K562 (cell line): ENCODE measurements around the gene PMP22. TPM values are rescaled to one million over a fixed set of nuclear protein-coding genes. Genes with fewer than 3 reads are reported as not detected.

Experiments used
- ATAC-seq: fragments of 200-7000 bp; cut with Tn5 transposase; 3 replicates; pipeline ENCODE4 v1.9.1; 2020; ENCODE audit warnings: moderate library complexity
- BruUV-seq: library from RNA; stranded (reverse); fragments of 400-500 nt; replicated peaks from 2 replicates; lab custom pipeline; 2021; lab: Mats Ljungman, UMichigan
- CTCF ChIA-PET: fragments of 300-600 bp; formaldehyde crosslinking; extraction: SDS; loops from one replicate; lab custom pipeline; 2021; ENCODE audit warnings: low intra/inter-chr PET ratio; lab: Yijun Ruan, JAX
- POLR2A ChIA-PET: fragments of 300-600, 350-650 bp; sonication (Branson Sonifier 250); formaldehyde crosslinking; extraction: SDS; loops from one replicate; lab custom pipeline; 2021; ENCODE audit warnings: antibody characterized with exemption, inconsistent platforms; lab: Yijun Ruan, JAX
- DNase-seq, 4 experiments: peaks; one replicate each; pipeline versions ENCODE4 v3.0.0 to v3.0.0-alpha.2; 2011 to 2018; ENCODE audit warnings: low spot score in 3 of 4, mixed read lengths in 3 of 4; ENCODE audit errors: extremely low read depth in 1 of 4
- FAIRE-seq: peaks from 2 replicates; lab custom pipeline; 2011; peaks lifted over from hg19 to GRCh38; lab: Jason Lieb, UNC
- H2AFZ ChIP-seq: 2 replicates; pipeline ENCODE4 v1.6.0; 2011; ENCODE audit warnings: low read depth, low read length, control low read depth, inconsistent platforms
- H3K27ac ChIP-seq: fragments of 200-600 bp; 3 replicates; pipeline ENCODE4 v1.8.0; 2011; ENCODE audit warnings: low read depth, mild to moderate bottlenecking, control low read depth, inconsistent platforms, low read length, moderate library complexity, mixed read lengths; ENCODE audit errors: extremely low read depth
- H3K27me3 ChIP-seq, 2 experiments: fragments of 300-600 bp in 1 of 2; 2 replicates in 1 of 2; 3 replicates in 1 of 2; pipeline versions ENCODE4 v1.6.0 to v1.8.0; 2011; ENCODE audit warnings: inconsistent platforms in 2 of 2, low read length in 2 of 2, mild to moderate bottlenecking in 1 of 2, mixed read lengths in 1 of 2, moderate library complexity in 1 of 2; ENCODE audit not compliant: control insufficient read depth in 2 of 2, insufficient read depth in 2 of 2
- H3K36me3 ChIP-seq: fragments of 300-600 bp; 3 replicates; pipeline ENCODE4 v1.8.0; 2011; ENCODE audit warnings: mild to moderate bottlenecking, low read length, inconsistent platforms; ENCODE audit not compliant: control insufficient read depth, insufficient read depth
- H3K4me1 ChIP-seq, 2 experiments: fragments of 200-600 bp in 1 of 2; replicated peaks in 1 of 2; 2 replicates in 1 of 2; 3 replicates in 1 of 2; pipeline versions ENCODE4 v1.5.1 to v1.8.0; 2011; ENCODE audit warnings: inconsistent platforms in 2 of 2, low read length in 2 of 2, mild to moderate bottlenecking in 1 of 2, mixed read lengths in 1 of 2, moderate library complexity in 1 of 2; ENCODE audit not compliant: control insufficient read depth in 2 of 2, insufficient read depth in 2 of 2
- H3K4me2 ChIP-seq: 2 replicates; pipeline ENCODE4 v1.6.1; 2011; ENCODE audit warnings: low read length, control low read depth, inconsistent platforms, mixed read lengths; ENCODE audit not compliant: insufficient read depth
- H3K4me3 ChIP-seq: fragments of 200-600 bp; sonication (generic), shearing (Covaris generic); 2 replicates; pipeline ENCODE4 v1.5.1; 2016; ENCODE audit warnings: control low read depth, inconsistent platforms
- H3K79me2 ChIP-seq: fragments of 200-600 bp; 3 replicates; pipeline ENCODE4 v1.8.0; 2011; ENCODE audit warnings: low read length, inconsistent platforms; ENCODE audit not compliant: control insufficient read depth, insufficient read depth
- H3K9ac ChIP-seq, 2 experiments: 2 replicates each; pipeline versions ENCODE4 v1.6.0 to v1.6.1; 2011; ENCODE audit warnings: low read depth in 2 of 2, low read length in 2 of 2, control low read depth in 1 of 2, inconsistent platforms in 1 of 2, mild to moderate bottlenecking in 1 of 2, mixed read lengths in 1 of 2; ENCODE audit not compliant: insufficient read depth in 1 of 2
- H3K9me1 ChIP-seq: one replicate; pipeline ENCODE4 v1.6.0; 2011; ENCODE audit warnings: inconsistent platforms, mild to moderate bottlenecking, low read length, moderate library complexity; ENCODE audit not compliant: control insufficient read depth, insufficient read depth
- H3K9me3 ChIP-seq: replicated peaks from 2 replicates; pipeline ENCODE4 v1.5.1; 2011; ENCODE audit warnings: low read depth, low read length, inconsistent platforms; ENCODE audit not compliant: control insufficient read depth, insufficient read depth
- H4K20me1 ChIP-seq: replicated peaks from 2 replicates; pipeline ENCODE4 v1.6.1; 2011; ENCODE audit warnings: low read length, inconsistent platforms, mixed read lengths; ENCODE audit not compliant: control insufficient read depth, insufficient read depth
- BDP1 ChIP-seq: IDR thresholded peaks from 3 replicates; pipeline ENCODE4 v1.6.1; 2011; ENCODE audit not compliant: insufficient read length, insufficient read depth
- MAFG ChIP-seq: fragments of 450-650 bp; conservative IDR thresholded peaks from 2 replicates; pipeline ENCODE4 v1.6.1; 2016; ENCODE audit warnings: missing genetic modification characterization, missing compliant biosample characterization
- NCOA1 ChIP-seq: fragments of 450-650 bp; IDR thresholded peaks from 2 replicates; pipeline ENCODE4 v1.6.1; 2016; ENCODE audit warnings: low read depth
- RBM14 ChIP-seq: fragments of 200-400 bp; formaldehyde crosslinking; IDR thresholded peaks from 2 replicates; pipeline ENCODE4 v1.6.1; 2018; ENCODE audit warnings: low read depth, mild to moderate bottlenecking, low read length, moderate library complexity, borderline replicate concordance; ENCODE audit not compliant: insufficient read depth
- SMARCA5 ChIP-seq: fragments of 450-650 bp; IDR thresholded peaks from 2 replicates; pipeline ENCODE4 v1.6.1; 2016
- ZNF12 ChIP-seq: sonication (generic); formaldehyde crosslinking; IDR thresholded peaks from 2 replicates; pipeline ENCODE4 v1.4.0; 2020; ENCODE audit warnings: mild to moderate bottlenecking, missing genetic modification reagents
- ZNF316 ChIP-seq: fragments of 450-650 bp; IDR thresholded peaks from 2 replicates; pipeline ENCODE4 v1.6.1; 2016
- WGBS: fragments of 100-300 bp; shearing (Covaris generic); methylation state at CpG from one replicate; pipeline ENCODE4 v1.1.6; 2016; ENCODE audit warnings: low coverage, mixed read lengths; ENCODE audit not compliant: insufficient coverage; ENCODE audit errors: missing lambda C conversion rate; 5-methylcytosine and 5-hydroxymethylcytosine counted together
- in situ Hi-C: fragments of 300-500 bp; cut with MboI; formaldehyde crosslinking; loops from 4 replicates; pipeline ENCODE4 v1.15.0; 2018; ENCODE audit warnings: inconsistent platforms, mixed read lengths
- intact Hi-C: fragments of 100-400 bp; cut with micrococcal nuclease; formaldehyde crosslinking; loops from 2 replicates; pipeline ENCODE4 v1.14.2; 2022
- polyA plus RNA-seq, 8 experiments: library from polyadenylated mRNA; depleted of rRNA in 4 of 8; stranded (reverse) in 5 of 8; unstranded in 3 of 8; fragments of >200 nt; fragmentation: Nextera tagmentation in 2 of 8; fragmentation: Illumina TruSeq in 1 of 8; extraction: Ambion mirVana in 2 of 8; extraction: Trizol in 1 of 8; gene quantifications; 2 replicates each; pipeline versions ENCODE4 v1.2.1 to v1.2.3, GENCODE V29; 2011 to 2014; ENCODE audit warnings: inconsistent platforms in 1 of 8, missing spikeins in 1 of 8
- total RNA-seq, 7 experiments: library from RNA; depleted of rRNA in 6 of 7; stranded (reverse); fragments of >200 nt in 6 of 7; fragmentation: Illumina TruSeq in 2 of 7; extraction: Trizol in 2 of 7; gene quantifications; 2 replicates each; pipeline versions ENCODE4 v1.2.1 to v1.2.3, GENCODE V29; 2011 to 2021; ENCODE audit warnings: low replicate concordance in 1 of 7
- TF ChIP-seq, protein P1 (sequence below), 2 experiments: fragments of 200-800 bp in 1 of 2; sonication (Bioruptor generic) in 1 of 2; sonication (generic) in 1 of 2; formaldehyde crosslinking in 1 of 2; IDR thresholded peaks in 1 of 2; conservative IDR thresholded peaks in 1 of 2; 2 replicates each; pipeline versions ENCODE4 v1.5.0 to v1.6.1; 2016 to 2020; ENCODE audit warnings: missing compliant biosample characterization in 1 of 2, missing genetic modification characterization in 1 of 2, missing genetic modification reagents in 1 of 2
- TF ChIP-seq, protein P2 (sequence below): fragments of 450-650 bp; formaldehyde crosslinking; IDR thresholded peaks from 2 replicates; pipeline ENCODE4 v1.4.0; 2020; ENCODE audit warnings: mild to moderate bottlenecking, moderate library complexity
- TF ChIP-seq, protein P3 (sequence below): sonication (generic); formaldehyde crosslinking; IDR thresholded peaks from 2 replicates; pipeline ENCODE4 v1.8.1; 2022; ENCODE audit warnings: missing genetic modification reagents

PMP22 gene
- total and polyA plus RNA-seq, 9 of the 15 experiments (the other 6 are each of a cell fraction or from before 2014, with no cell fraction given): 12.6 to 62.3 (median 25.8) TPM

DNA sequence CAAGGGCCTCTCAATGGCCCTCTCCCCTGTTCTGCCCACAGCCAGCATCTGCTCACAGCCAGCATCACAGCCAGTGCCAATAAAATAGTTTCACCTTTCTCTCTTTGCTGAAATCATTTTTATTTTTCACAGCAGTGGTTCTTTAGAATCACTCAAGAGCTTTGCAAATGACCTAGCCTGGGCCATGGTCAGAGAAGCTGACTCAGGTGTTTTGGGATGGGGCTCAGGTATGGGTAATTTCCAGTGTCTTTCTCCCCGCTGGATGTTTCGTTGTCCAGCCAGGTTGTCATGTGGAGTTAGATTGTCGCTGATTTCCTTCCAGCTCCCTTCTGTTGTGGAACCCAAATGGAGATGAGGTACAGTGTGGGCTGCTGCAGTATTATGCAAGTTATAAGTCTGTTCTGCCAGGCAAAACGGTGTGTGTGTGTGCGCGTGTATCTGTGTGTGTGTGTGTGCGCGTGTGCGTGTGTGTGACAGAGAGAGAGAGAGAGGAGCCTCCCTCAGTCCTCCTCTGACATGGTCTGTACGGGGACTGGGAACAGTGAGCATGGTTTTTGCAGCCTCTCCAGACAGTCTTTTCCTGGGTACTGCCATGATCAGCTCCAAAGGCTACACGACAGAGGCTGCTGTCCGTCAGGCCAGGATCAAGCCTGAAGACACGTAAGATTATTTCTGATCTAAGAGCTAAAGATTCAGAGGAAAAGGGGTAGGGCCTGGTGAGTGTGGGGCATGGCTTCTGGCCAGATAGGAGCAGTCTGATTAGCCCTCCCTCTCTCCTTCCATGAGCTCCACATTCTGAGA lies 1.4 kb upstream of the PMP22 start:
- Histone ChIP-seq H3K4me2 (no peak overlapping the region), H3K9ac (no peak overlapping the region), H3K79me2 (no peaks in the 10 kb centered on the region), H4K20me1 (no peaks in the 10 kb centered on the region), H3K36me3 (no peaks in the 10 kb centered on the region), H3K4me3 (no peak overlapping the region), H2AFZ (no peak overlapping the region), H3K9me3 (no peaks in the 10 kb centered on the region), H3K27me3 (peaks cover 0 to 29% of the 10 kb centered on the region in 2 experiments; a peak in 2 of 5 replicates), H3K27ac (no peak overlapping the region), H3K9me1 (no peaks in the 10 kb centered on the region), H3K4me1 (peaks cover 14 to 16% of the 10 kb centered on the region in 2 experiments)
- TF ChIP-seq MAFG (tag) (0 out of 2 replicates have a peak, but pooled peaks have one; percentile 15), NCOA1 (no peak), ZNF316 (peak; percentile 40; the same call in 1 of the 2 replicates)
- CTCF ChIA-PET: no interaction called here
- FAIRE-seq (no peak), DNase-seq (no peak), ATAC-seq (no peak)
- 33% methylated on average over 6 of the region's 13 CpGs for WGBS
- intact Hi-C loops (no loop called here), in situ Hi-C loops (loop anchor here (25.0 kb wide), 1 partner anchor 696 kb away; no protein-coding TSS in a partner anchor)
- no TSS peak for BruUV-seq
- POLR2A ChIA-PET: no interaction called here

DNA sequence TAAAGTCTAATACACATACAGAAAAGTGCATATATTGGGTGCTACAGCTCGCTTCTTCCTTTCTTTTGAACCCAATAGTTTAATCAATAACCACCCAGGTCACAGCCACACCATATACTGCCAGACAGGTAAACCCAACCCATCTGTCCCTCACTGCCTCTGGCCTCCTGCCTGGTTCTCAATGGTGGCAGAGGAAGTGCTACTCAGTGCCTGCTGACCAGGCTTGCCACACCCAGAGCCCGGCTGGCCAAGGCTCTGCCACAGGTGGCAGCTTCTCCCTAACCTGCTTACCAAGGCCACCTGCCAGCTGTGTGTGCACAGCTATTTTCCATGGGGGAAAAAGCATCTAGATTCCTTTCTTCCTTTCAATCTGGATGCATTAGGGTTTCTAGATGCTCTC lies 584 bp downstream of the PMP22 start:
- intact Hi-C loops (no loop called here), in situ Hi-C loops (loop anchor here (25.0 kb wide), 1 partner anchor 698 kb away; no protein-coding TSS in a partner anchor)
- no peak overlapping the region for H3K4me3 ChIP-seq
- H3K27ac ChIP-seq: no peak overlapping the region
- BruUV-seq: no TSS peak
- ATAC-seq: no peak
- peaks cover 14 to 29% of the 10 kb centered on the region in 2 experiments for H3K4me1 ChIP-seq
- WGBS: 40% methylated on average over 1 of the region's 2 CpGs
- H3K27me3 ChIP-seq: peaks cover 0 to 29% of the 10 kb centered on the region in 2 experiments; a peak in 2 of 5 replicates
- H2AFZ ChIP-seq: no peak overlapping the region
- ChIA-PET POLR2A (no interaction called here), CTCF (no interaction called here)
- H3K4me2 ChIP-seq: no peak overlapping the region
- no peak for FAIRE-seq
- no peaks in the 10 kb centered on the region for H3K9me1 ChIP-seq
- peaks cover 4% of the 10 kb centered on the region; the same call in 2 of the 3 replicates for H3K79me2 ChIP-seq
- no peaks in the 10 kb centered on the region for H3K9me3 ChIP-seq
- no peaks in the 10 kb centered on the region for H4K20me1 ChIP-seq
- DNase-seq: no peak
- H3K36me3 ChIP-seq: no peaks in the 10 kb centered on the region
- H3K9ac ChIP-seq: no peak overlapping the region
- TF ChIP-seq SMARCA5: no peak
- TF ChIP-seq, protein P1, sequence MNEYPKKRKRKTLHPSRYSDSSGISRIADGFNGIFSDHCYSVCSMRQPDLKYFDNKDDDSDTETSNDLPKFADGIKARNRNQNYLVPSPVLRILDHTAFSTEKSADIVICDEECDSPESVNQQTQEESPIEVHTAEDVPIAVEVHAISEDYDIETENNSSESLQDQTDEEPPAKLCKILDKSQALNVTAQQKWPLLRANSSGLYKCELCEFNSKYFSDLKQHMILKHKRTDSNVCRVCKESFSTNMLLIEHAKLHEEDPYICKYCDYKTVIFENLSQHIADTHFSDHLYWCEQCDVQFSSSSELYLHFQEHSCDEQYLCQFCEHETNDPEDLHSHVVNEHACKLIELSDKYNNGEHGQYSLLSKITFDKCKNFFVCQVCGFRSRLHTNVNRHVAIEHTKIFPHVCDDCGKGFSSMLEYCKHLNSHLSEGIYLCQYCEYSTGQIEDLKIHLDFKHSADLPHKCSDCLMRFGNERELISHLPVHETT (CRISPR knock-in tag; conservative IDR thresholded peaks at IDR 0.05 in 1 of 2, IDR thresholded peaks at IDR 0.05 in 1 of 2): no peak
- TF ChIP-seq ZNF12: no peak
- no peak for TF ChIP-seq RBM14
- TF ChIP-seq, protein P2, sequence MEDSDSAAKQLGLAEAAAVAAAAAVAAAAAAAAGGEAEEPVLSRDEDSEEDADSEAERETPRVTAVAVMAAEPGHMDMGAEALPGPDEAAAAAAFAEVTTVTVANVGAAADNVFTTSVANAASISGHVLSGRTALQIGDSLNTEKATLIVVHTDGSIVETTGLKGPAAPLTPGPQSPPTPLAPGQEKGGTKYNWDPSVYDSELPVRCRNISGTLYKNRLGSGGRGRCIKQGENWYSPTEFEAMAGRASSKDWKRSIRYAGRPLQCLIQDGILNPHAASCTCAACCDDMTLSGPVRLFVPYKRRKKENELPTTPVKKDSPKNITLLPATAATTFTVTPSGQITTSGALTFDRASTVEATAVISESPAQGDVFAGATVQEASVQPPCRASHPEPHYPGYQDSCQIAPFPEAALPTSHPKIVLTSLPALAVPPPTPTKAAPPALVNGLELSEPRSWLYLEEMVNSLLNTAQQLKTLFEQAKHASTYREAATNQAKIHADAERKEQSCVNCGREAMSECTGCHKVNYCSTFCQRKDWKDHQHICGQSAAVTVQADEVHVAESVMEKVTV (CRISPR knock-in tag): no peak
- no peak for TF ChIP-seq BDP1
- TF ChIP-seq, protein P3, sequence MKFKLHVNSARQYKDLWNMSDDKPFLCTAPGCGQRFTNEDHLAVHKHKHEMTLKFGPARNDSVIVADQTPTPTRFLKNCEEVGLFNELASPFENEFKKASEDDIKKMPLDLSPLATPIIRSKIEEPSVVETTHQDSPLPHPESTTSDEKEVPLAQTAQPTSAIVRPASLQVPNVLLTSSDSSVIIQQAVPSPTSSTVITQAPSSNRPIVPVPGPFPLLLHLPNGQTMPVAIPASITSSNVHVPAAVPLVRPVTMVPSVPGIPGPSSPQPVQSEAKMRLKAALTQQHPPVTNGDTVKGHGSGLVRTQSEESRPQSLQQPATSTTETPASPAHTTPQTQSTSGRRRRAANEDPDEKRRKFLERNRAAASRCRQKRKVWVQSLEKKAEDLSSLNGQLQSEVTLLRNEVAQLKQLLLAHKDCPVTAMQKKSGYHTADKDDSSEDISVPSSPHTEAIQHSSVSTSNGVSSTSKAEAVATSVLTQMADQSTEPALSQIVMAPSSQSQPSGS (CRISPR knock-in tag): no peak
